GM12874 (cell line): ENCODE data around the gene SHISA7.

Source experiments
- CTCF ChIP-seq: IDR thresholded peaks from 2 replicates; pipeline ENCODE4 v1.5.1; 2011; ENCODE audit warnings: low read depth, mild to moderate bottlenecking, control low read depth, low read length, moderate library complexity; ENCODE audit not compliant: insufficient read depth

The SHISA7 gene

GRCh38 chr19:55441692-55442321 is 1.3 kb downstream of the SHISA7 start:
- TF ChIP-seq CTCF: no peak

- TF ChIP-seq CTCF: no peak
Measured at GRCh38 chr19:55441319-55441691, 1.8 kb downstream of the SHISA7 start.

- TF ChIP-seq CTCF: no peak
Measured at GRCh38 chr19:55440411-55441105, 2.5 kb downstream of the SHISA7 start.

GRCh38 chr19:55439052-55439451 is 4.0 kb downstream of the SHISA7 start:
- TF ChIP-seq CTCF: no peak

GRCh38 chr19:55437410-55437809 is 5.7 kb downstream of the SHISA7 start:
- TF ChIP-seq CTCF: no peak

- TF ChIP-seq CTCF: no peak
Measured at GRCh38 chr19:55436847-55437246, 6.3 kb downstream of the SHISA7 start.

GRCh38 chr19:55435020-55435419 is 8.1 kb downstream of the SHISA7 start:
- TF ChIP-seq CTCF: no peak
